Measurements from ENCODE around the gene ADORA3. TPM values are rescaled to one million over a fixed set of nuclear protein-coding genes. Genes with fewer than 3 reads are reported as not detected.

ADORA3 gene
- total RNA-seq, 1 donor from 2014 or later: not detected

DNA sequence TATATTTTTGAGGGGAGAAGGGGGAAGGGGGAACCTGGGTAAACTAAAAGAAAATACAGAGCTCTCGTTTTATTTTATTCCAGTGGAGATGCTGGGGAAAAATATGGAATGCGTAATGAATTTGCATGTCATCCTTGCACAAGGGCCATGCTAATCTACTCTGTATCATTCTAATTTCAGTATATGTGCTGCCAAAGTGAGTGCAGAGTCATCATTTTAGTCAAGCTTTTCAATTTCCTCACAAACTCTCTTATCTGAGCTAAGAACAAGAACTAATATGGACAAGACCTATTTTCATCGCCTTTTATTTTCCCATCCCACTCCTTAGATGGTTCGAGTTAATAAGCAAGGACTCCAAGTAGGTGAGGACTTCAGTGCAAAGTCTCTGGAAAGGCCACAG is 13.2 kb downstream of the ADORA3 start:
- H2AFZ ChIP-seq (ENCODE audit: low read depth, low read length): no peak overlapping the region
- TF ChIP-seq EZH2 (IDR thresholded peaks at IDR 0.05; ENCODE audit: insufficient read depth, low read length): no peak
- TF ChIP-seq, protein P1, sequence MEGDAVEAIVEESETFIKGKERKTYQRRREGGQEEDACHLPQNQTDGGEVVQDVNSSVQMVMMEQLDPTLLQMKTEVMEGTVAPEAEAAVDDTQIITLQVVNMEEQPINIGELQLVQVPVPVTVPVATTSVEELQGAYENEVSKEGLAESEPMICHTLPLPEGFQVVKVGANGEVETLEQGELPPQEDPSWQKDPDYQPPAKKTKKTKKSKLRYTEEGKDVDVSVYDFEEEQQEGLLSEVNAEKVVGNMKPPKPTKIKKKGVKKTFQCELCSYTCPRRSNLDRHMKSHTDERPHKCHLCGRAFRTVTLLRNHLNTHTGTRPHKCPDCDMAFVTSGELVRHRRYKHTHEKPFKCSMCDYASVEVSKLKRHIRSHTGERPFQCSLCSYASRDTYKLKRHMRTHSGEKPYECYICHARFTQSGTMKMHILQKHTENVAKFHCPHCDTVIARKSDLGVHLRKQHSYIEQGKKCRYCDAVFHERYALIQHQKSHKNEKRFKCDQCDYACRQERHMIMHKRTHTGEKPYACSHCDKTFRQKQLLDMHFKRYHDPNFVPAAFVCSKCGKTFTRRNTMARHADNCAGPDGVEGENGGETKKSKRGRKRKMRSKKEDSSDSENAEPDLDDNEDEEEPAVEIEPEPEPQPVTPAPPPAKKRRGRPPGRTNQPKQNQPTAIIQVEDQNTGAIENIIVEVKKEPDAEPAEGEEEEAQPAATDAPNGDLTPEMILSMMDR (IDR thresholded peaks at IDR 0.05; ENCODE audit: insufficient read depth, low read depth, low read length): no peak
- no peak for FAIRE-seq

DNA sequence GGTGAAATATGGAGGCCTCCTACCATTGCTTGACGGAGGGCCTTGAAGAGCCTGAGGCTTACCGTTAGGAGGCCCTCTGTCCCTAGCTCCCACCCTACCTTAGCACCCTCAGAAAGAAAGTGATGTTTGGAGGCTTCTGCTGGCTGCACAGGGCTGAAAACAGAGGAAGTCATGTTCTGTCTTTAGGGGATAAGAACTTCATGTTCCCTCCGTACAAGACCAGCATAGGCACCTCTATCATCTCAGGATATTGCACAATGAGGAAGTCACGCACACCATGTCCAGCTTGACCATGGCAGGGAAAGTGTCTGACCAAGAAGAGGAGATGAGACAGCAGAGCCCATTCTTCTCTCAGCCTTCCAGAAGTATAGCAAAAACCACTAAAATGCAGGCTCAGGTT is 13.8 kb downstream of the ADORA3 start:
- H3K27ac Mint-ChIP-seq (ENCODE audit: unreplicated experiment): no peak overlapping the region
- no peak for FAIRE-seq

More for the DNA sequence above, 13.2 kb downstream of the ADORA3 start:
- Histone ChIP-seq H3K9me3 (ENCODE audit: insufficient read depth, low read depth, low read length) (no peaks in the 10 kb centered on the region), H3K27me3 (ENCODE audit: insufficient read depth, low read length) (no peaks in the 10 kb centered on the region), H3K4me2 (ENCODE audit: low read length) (no peak overlapping the region), H3K27ac (ENCODE audit: low read depth, low read length) (no peak overlapping the region), H3K79me2 (ENCODE audit: insufficient read depth, low read length) (no peaks in the 10 kb centered on the region), H3K4me1 (ENCODE audit: insufficient read depth, low read length) (no peaks in the 10 kb centered on the region), H3K36me3 (ENCODE audit: insufficient read depth, low read length) (no peaks in the 10 kb centered on the region), H3K9ac (ENCODE audit: low read length) (no peak overlapping the region), H3K4me3 (ENCODE audit: insufficient read depth, low read depth, low read length) (no peak overlapping the region), H4K20me1 (ENCODE audit: insufficient read depth, low read length) (no peaks in the 10 kb centered on the region)
- Mint-ChIP-seq H3K27ac (ENCODE audit: unreplicated experiment) (no peak overlapping the region), H3K4me1 (ENCODE audit: low read depth, unreplicated experiment) (peaks cover 3% of the 10 kb centered on the region), H3K9me3 (ENCODE audit: unreplicated experiment) (no peaks in the 10 kb centered on the region), H3K36me3 (ENCODE audit: low read depth, unreplicated experiment) (no peaks in the 10 kb centered on the region), H3K27me3 (ENCODE audit: low read depth, unreplicated experiment) (peaks cover 28% of the 10 kb centered on the region), H3K4me3 (ENCODE audit: unreplicated experiment) (no peak overlapping the region)
- DNase-seq (ENCODE audit: low read depth): no peak

DNA sequence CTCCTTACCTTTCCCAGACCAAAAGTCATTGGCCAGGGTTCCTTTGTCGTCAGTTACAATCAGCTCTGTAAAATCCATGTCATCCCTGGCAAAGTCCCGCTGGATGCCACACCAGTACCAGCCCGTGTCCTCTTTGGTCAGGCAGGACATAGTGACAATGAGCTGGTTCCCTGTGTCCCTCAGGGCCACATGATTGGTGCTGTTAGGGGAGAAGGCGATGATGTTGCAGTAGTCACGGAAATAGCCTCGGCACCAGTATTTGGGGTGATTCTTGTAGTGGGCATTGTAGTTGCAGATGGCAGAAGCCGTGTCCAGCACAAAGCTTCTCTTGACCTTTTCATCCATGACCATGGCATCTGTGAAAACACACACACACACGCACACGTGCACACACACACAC is 14.8 kb downstream of the ADORA3 start:
- no peak overlapping the region for H3K27ac Mint-ChIP-seq (ENCODE audit: unreplicated experiment)
- peaks cover 7% of the 10 kb centered on the region for H3K4me1 Mint-ChIP-seq (ENCODE audit: low read depth, unreplicated experiment)
- Histone ChIP-seq H2AFZ (ENCODE audit: low read depth, low read length) (no peak overlapping the region), H4K20me1 (ENCODE audit: insufficient read depth, low read length) (no peaks in the 10 kb centered on the region), H3K27me3 (ENCODE audit: insufficient read depth, low read length) (no peaks in the 10 kb centered on the region), H3K4me2 (ENCODE audit: low read length) (no peak overlapping the region), H3K9ac (ENCODE audit: low read length) (no peak overlapping the region), H3K4me3 (ENCODE audit: insufficient read depth, low read depth, low read length) (no peak overlapping the region), H3K27ac (ENCODE audit: low read depth, low read length) (no peak overlapping the region), H3K36me3 (ENCODE audit: insufficient read depth, low read length) (no peaks in the 10 kb centered on the region), H3K9me3 (ENCODE audit: insufficient read depth, low read depth, low read length) (no peaks in the 10 kb centered on the region), H3K4me1 (ENCODE audit: insufficient read depth, low read length) (no peaks in the 10 kb centered on the region), H3K79me2 (ENCODE audit: insufficient read depth, low read length) (no peaks in the 10 kb centered on the region)
- H3K9me3 Mint-ChIP-seq (ENCODE audit: unreplicated experiment): no peaks in the 10 kb centered on the region
- no peaks in the 10 kb centered on the region for H3K36me3 Mint-ChIP-seq (ENCODE audit: low read depth, unreplicated experiment)
- DNase-seq (ENCODE audit: low read depth): no peak
- TF ChIP-seq, protein P1 (IDR thresholded peaks at IDR 0.05; ENCODE audit: insufficient read depth, low read depth, low read length): no peak
- no peak for TF ChIP-seq EZH2 (IDR thresholded peaks at IDR 0.05; ENCODE audit: insufficient read depth, low read length)
- FAIRE-seq: no peak
- no peak overlapping the region for H3K4me3 Mint-ChIP-seq (ENCODE audit: unreplicated experiment)
- H3K27me3 Mint-ChIP-seq (ENCODE audit: low read depth, unreplicated experiment): peaks cover 28% of the 10 kb centered on the region

More for the DNA sequence above, 13.8 kb downstream of the ADORA3 start:
- H3K9me3 ChIP-seq (ENCODE audit: insufficient read depth, low read depth, low read length): no peaks in the 10 kb centered on the region
- H4K20me1 ChIP-seq (ENCODE audit: insufficient read depth, low read length): no peaks in the 10 kb centered on the region
- H2AFZ ChIP-seq (ENCODE audit: low read depth, low read length): no peak overlapping the region
- TF ChIP-seq, protein P1 (IDR thresholded peaks at IDR 0.05; ENCODE audit: insufficient read depth, low read depth, low read length): no peak
- no peak for TF ChIP-seq EZH2 (IDR thresholded peaks at IDR 0.05; ENCODE audit: insufficient read depth, low read length)
- no peak overlapping the region for H3K27ac ChIP-seq (ENCODE audit: low read depth, low read length)
- H3K9me3 Mint-ChIP-seq (ENCODE audit: unreplicated experiment): no peaks in the 10 kb centered on the region
- H3K36me3 ChIP-seq (ENCODE audit: insufficient read depth, low read length): no peaks in the 10 kb centered on the region
- peaks cover 6% of the 10 kb centered on the region for H3K4me1 Mint-ChIP-seq (ENCODE audit: low read depth, unreplicated experiment)
- H3K27me3 ChIP-seq (ENCODE audit: insufficient read depth, low read length): no peaks in the 10 kb centered on the region
- no peak for DNase-seq (ENCODE audit: low read depth)
- H3K9ac ChIP-seq (ENCODE audit: low read length): no peak overlapping the region
- H3K27me3 Mint-ChIP-seq (ENCODE audit: low read depth, unreplicated experiment): peaks cover 28% of the 10 kb centered on the region
- H3K4me1 ChIP-seq (ENCODE audit: insufficient read depth, low read length): no peaks in the 10 kb centered on the region
- no peak overlapping the region for H3K4me3 Mint-ChIP-seq (ENCODE audit: unreplicated experiment)
- no peaks in the 10 kb centered on the region for H3K79me2 ChIP-seq (ENCODE audit: insufficient read depth, low read length)
- H3K4me2 ChIP-seq (ENCODE audit: low read length): no peak overlapping the region
- H3K36me3 Mint-ChIP-seq (ENCODE audit: low read depth, unreplicated experiment): no peaks in the 10 kb centered on the region
- H3K4me3 ChIP-seq (ENCODE audit: insufficient read depth, low read depth, low read length): no peak overlapping the region

All from astrocyte (in vitro differentiated cells and primary cell).